GM18951 (cell line): ENCODE measurements around the gene COG4.
A peak's percentile ranks its signal among the peaks of the same experiment; 100 is the strongest.

Experiments used
- POLR2A ChIP-seq: IDR thresholded peaks from 4 replicates; pipeline ENCODE4 v1.6.1; 2011; ENCODE audit warnings: mild to moderate bottlenecking; ENCODE audit not compliant: insufficient read length, insufficient read depth; ENCODE audit errors: extremely low read depth
- in situ Hi-C: fragments of 300-500 bp; cut with MboI; formaldehyde crosslinking; loops from one replicate; pipeline ENCODE4 v1.12.0; 2022; ENCODE audit warnings: low sequenced_read_pairs, mixed read lengths, inconsistent platforms; ENCODE audit not compliant: unreplicated experiment

The COG4 gene

GRCh38 chr16:70512456-70512855 lies 10.9 kb downstream of the COG4 start:
- in situ Hi-C loops = no loop called here
- TF ChIP-seq POLR2A = no peak

DNA sequence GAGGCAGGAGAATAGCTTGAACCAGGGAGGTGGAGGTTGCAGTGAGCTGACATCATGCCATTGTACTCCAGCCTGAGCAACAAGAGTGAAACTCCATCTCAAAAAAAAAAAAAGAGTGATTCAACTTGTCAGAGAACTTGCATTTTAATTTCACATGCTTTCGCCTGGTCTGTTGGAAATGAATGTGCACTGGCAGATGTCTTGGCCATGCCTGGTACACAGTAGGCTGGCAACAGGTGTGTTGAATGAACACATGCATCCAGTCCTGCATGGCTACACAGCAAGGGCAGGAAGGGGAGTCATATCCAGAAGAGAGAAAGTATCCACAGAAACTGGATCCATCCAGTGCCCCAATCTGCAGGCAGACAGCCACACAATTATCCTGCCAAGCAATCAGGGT lies 11.5 kb downstream of the COG4 start:
- TF ChIP-seq POLR2A = no peak
- in situ Hi-C loops = no loop called here

- in situ Hi-C loops = no loop called here
- no peak for TF ChIP-seq POLR2A
Observed at GRCh38 chr16:70510216-70510615, 13.1 kb downstream of the COG4 start.

DNA sequence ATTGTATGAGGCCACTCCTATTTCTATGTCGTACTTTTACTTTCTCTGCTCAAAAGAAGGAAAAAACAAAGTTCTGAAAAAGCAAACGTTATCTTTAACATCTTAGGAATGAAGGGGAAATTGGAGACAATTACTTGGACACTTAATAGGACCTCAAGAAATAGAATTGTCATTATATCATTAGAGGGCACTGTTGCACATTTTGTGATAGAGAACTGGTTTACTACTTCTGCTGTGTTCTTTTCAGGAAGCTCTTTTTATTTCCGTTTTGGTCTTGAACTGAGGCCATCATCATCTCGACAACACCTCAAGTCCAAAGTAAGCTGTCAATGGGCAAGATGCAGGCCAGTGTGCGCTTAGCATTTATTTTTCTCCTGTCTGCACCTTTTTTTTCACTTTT lies 14.6 kb downstream of the COG4 start:
- in situ Hi-C loops = no loop called here
- TF ChIP-seq POLR2A = no peak

DNA sequence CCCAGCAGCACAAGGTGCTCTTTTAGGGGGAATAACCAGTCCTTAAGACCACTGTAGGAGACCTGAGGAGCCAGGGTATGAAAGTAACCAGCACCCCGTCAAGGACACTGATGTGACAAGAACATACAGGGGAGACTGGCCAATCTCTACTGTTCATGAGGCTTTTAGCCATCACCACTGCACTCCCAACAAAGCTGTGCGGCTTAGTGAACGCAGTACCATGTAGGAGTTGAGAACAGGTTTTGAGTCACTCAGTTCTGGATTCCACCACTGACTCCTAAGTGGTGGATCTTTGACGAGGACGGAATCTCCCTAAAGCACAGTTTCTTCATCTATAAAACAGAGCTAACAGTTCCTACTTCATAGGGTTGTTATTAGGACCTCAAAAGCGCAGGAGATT lies 26.8 kb downstream of the COG4 start:
- in situ Hi-C loops = no loop called here
- no peak for TF ChIP-seq POLR2A

- no peak for TF ChIP-seq POLR2A
- in situ Hi-C loops = no loop called here
Observed at GRCh38 chr16:70495425-70496182, 27.8 kb downstream of the COG4 start.

DNA sequence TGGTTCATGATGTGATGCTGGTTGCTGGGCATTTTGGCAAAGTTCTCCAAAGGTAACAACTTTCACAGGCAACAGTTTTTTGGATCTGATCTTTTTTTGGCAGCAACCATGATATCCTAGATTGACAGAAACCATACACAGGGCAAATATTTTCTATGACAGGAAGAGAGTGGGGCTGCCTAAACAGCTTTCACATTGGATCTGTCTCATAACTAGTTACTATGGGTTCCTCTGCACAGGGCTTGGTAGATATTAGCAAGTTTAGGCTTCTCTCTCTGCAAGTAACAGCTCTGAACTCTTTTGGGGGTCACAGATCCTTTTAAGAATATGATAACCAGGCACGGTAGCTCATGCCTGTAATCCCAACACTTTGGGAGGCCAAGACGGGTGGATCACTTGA lies 28.6 kb downstream of the COG4 start:
- TF ChIP-seq POLR2A = no peak
- in situ Hi-C loops = no loop called here

DNA sequence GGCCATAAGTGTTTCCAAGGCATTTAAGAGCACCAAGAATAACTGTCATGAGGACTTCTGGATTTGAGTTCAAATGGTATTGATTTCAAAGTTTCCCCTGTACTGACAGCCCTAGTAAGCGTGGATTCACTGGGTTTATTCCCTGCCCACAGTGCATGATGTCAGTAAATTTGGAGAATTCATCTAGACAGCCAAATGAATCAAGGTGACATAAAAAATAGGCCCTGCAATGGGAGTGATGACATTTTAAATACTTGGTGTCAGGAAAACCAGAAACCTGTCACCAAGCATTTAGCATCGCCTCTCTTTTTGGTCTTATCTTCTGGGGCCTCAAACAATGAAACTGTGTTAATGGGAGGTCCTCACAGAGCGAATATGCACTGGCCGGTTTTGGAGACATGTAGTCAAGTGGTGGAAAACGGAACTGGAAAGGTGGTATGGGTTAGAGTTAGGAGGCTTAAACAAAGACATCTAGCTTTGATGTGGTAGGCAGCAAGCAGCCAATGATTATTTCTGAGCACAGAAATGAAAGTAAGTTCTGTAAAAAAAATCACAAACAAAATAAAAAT lies 29.1 kb downstream of the COG4 start:
- in situ Hi-C loops = no loop called here
- no peak for TF ChIP-seq POLR2A

DNA sequence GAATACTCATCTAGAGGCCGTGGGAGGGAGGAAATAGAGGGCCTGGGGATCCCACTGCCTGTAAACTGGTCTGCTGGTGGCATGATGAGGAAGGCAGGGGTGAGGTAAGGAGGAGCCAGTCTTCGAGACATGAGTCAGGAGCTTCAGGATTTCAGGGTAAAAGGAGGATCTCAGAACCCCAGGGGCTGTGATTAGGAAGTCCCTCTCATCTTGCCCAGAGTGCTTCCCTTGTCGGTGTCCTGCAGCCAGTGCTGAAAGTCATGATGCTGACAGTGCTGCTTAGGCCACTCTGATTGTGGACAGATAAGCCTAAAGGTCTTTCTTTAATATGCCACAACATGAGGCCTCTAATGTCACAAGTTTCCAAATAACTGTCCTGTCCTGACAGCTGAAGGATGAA lies 29.6 kb downstream of the COG4 start:
- TF ChIP-seq POLR2A = no peak
- in situ Hi-C loops = no loop called here

DNA sequence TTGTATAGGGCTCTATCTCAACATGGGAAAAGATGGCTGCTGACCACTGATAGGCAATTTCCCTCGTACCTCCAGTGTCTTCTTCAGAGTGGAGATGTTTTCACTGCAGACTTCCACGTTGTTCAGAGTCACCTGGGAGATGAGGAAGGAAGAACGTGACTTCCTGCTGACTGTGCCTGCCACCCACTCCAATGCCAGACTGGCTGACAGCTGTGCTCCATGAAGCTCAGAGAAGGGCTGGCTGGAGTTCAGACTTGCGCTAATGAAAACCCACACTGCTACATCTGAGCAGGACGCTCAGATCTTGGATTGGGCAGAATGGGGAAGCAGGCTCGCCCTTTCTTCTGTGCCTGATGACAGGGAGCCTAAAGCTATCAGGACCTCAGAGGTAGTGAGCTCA lies 33.1 kb downstream of the COG4 start:
- in situ Hi-C loops = no loop called here
- no peak for TF ChIP-seq POLR2A

- no peak for TF ChIP-seq POLR2A
- in situ Hi-C loops = no loop called here
Observed at GRCh38 chr16:70484867-70485266, 38.5 kb downstream of the COG4 start.

DNA sequence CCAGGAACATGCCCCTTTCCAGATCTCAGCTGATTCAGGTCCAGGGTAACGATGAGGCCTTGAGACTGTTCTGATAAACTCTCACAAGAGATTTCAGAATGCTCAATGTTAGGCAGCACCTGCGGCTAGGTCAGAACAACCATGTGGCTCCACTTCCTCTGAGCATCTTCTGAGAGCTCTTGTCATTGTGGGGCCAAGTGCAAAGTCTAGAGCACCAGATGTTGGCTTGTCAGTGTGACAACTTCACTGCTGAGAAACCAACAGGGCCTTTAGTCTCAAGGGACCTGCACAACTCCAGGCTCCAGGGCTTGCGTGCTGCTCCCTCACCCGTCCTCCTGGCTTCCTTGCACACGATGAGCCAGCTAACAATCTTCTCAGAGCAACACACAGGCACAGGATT lies 39.9 kb downstream of the COG4 start:
- in situ Hi-C loops = no loop called here

DNA sequence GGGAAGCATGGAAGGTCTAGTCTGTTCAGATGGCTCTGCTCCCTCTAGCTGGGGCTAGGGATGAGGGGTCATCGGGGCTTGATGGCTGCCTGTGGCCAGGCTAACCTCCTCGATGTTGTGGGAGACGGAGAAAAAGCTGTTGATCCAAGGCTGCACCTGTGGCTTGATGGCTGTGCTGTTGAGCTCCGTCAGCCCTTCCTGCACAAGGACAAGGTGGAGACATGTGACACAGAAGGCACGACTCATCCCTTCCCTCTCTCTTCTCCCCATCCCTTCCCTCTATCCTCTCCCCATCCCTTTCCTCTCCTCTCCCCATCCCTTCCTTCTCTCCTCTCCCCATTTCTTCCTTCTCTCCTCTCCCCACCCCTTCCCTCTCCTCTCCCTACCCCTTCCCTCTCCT lies 40.7 kb downstream of the COG4 start:
- TF ChIP-seq POLR2A = no peak
- in situ Hi-C loops = no loop called here

More for the DNA sequence above, 39.9 kb downstream of the COG4 start:
- TF ChIP-seq POLR2A = peak; percentile 16

GRCh38 chr16:70481929-70482536 lies 41.3 kb downstream of the COG4 start:
- TF ChIP-seq POLR2A = no peak
- in situ Hi-C loops = no loop called here
